Activated T-cell treated with anti-CD3 and anti-CD28 coated beads, Interleukin-2, amount 50 U/mL, for 4 hours (primary cell): ENCODE results near the gene IL16. TPM values are rescaled to one million over a fixed set of nuclear protein-coding genes. Genes with fewer than 3 reads are reported as not detected.

Source experiments
- ATAC-seq, 2 donors: fragments of 200-7000 bp; cut with Tn5 transposase; one replicate each; pipeline ENCODE4 v1.10.0; 2021
- DNase-seq: peaks from one replicate; pipeline ENCODE4 v3.0.0-alpha.2; 2020
- H3K27me3 Mint-ChIP-seq: one replicate; pipeline ENCODE4 v1.8.0; 2021; ENCODE audit warnings: low read depth, mixed read lengths
- H3K36me3 Mint-ChIP-seq: one replicate; pipeline ENCODE4 v1.8.0; 2022; ENCODE audit warnings: mixed read lengths; ENCODE audit not compliant: insufficient read depth
- H3K4me1 Mint-ChIP-seq: one replicate; pipeline ENCODE4 v1.8.0; 2021; ENCODE audit warnings: low read depth, mixed read lengths
- H3K4me3 Mint-ChIP-seq: one replicate; pipeline ENCODE4 v1.8.0; 2021; ENCODE audit warnings: mild to moderate bottlenecking, moderate library complexity, mixed read lengths
- H3K9me3 Mint-ChIP-seq: one replicate; pipeline ENCODE4 v1.8.0; 2021; ENCODE audit warnings: mixed read lengths
- total RNA-seq, 3 donors: library from RNA; stranded (reverse); gene quantifications; one replicate each; pipeline ENCODE4 v1.2.1, GENCODE V29; 2021

IL16 gene
- total RNA-seq, 3 donors from 2014 or later, result 43.5 to 57.6 (median 45.0) TPM

GRCh38 chr15:81276967-81277366 is 80.3 kb downstream of the IL16 start:
- Mint-ChIP-seq H3K9me3 (peaks cover 10% of the 10 kb centered on the region), H3K36me3 (peaks cover 5% of the 10 kb centered on the region), H3K4me1 (peaks cover 50% of the 10 kb centered on the region), H3K27me3 (no peaks in the 10 kb centered on the region), H3K4me3 (no peak overlapping the region)
- ATAC-seq, result no peak
- DNase-seq, result no peak

GRCh38 chr15:81277851-81278250 is 81.2 kb downstream of the IL16 start:
- ATAC-seq (no peak), DNase-seq (no peak)
- Mint-ChIP-seq H3K36me3 (peaks cover 5% of the 10 kb centered on the region), H3K9me3 (peaks cover 10% of the 10 kb centered on the region), H3K4me3 (no peak overlapping the region), H3K27me3 (no peaks in the 10 kb centered on the region), H3K4me1 (peaks cover 52% of the 10 kb centered on the region)

- DNase-seq, result no peak
- no peaks in the 10 kb centered on the region for H3K27me3 Mint-ChIP-seq
- no peak overlapping the region for H3K4me3 Mint-ChIP-seq
- peaks cover 10% of the 10 kb centered on the region for H3K9me3 Mint-ChIP-seq
- peaks cover 5% of the 10 kb centered on the region for H3K36me3 Mint-ChIP-seq
- peaks cover 52% of the 10 kb centered on the region for H3K4me1 Mint-ChIP-seq
- no peak for ATAC-seq
Measured at GRCh38 chr15:81278306-81279029, 81.8 kb downstream of the IL16 start.

GRCh38 chr15:81279621-81280485 is 83.2 kb downstream of the IL16 start:
- peaks cover 59% of the 10 kb centered on the region for H3K4me1 Mint-ChIP-seq
- ATAC-seq (no peak), DNase-seq (no peak)
- peaks cover 8% of the 10 kb centered on the region for H3K36me3 Mint-ChIP-seq
- peaks cover 10% of the 10 kb centered on the region for H3K9me3 Mint-ChIP-seq
- H3K27me3 Mint-ChIP-seq, result no peaks in the 10 kb centered on the region
- no peak overlapping the region for H3K4me3 Mint-ChIP-seq

GRCh38 chr15:81280696-81281455 is 84.2 kb downstream of the IL16 start:
- Mint-ChIP-seq H3K4me1 (peaks cover 59% of the 10 kb centered on the region), H3K27me3 (no peaks in the 10 kb centered on the region), H3K36me3 (peaks cover 12% of the 10 kb centered on the region), H3K9me3 (peaks cover 15% of the 10 kb centered on the region), H3K4me3 (no peak overlapping the region)
- no peak for DNase-seq
- ATAC-seq, result no peak

GRCh38 chr15:81281456-81281735 is 84.7 kb downstream of the IL16 start:
- Mint-ChIP-seq H3K36me3 (peaks cover 12% of the 10 kb centered on the region), H3K4me1 (peaks cover 59% of the 10 kb centered on the region), H3K4me3 (no peak overlapping the region), H3K9me3 (peaks cover 18% of the 10 kb centered on the region), H3K27me3 (no peaks in the 10 kb centered on the region)
- ATAC-seq, result no peak
- no peak for DNase-seq

GRCh38 chr15:81281766-81282605 is 85.3 kb downstream of the IL16 start:
- DNase-seq, result no peak

GRCh38 chr15:81282606-81282895 is 85.9 kb downstream of the IL16 start:
- peaks cover 13% of the 10 kb centered on the region for H3K9me3 Mint-ChIP-seq
- no peak overlapping the region for H3K4me3 Mint-ChIP-seq
- H3K36me3 Mint-ChIP-seq, result peaks cover 10% of the 10 kb centered on the region
- ATAC-seq (no peak), DNase-seq (no peak)
- H3K27me3 Mint-ChIP-seq, result no peaks in the 10 kb centered on the region
- H3K4me1 Mint-ChIP-seq, result peaks cover 66% of the 10 kb centered on the region

More at GRCh38 chr15:81281766-81282605, 85.3 kb downstream of the IL16 start:
- no peak for ATAC-seq
- H3K36me3 Mint-ChIP-seq, result peaks cover 10% of the 10 kb centered on the region
- H3K4me3 Mint-ChIP-seq, result no peak overlapping the region
- no peaks in the 10 kb centered on the region for H3K27me3 Mint-ChIP-seq
- H3K4me1 Mint-ChIP-seq, result peaks cover 62% of the 10 kb centered on the region
- peaks cover 16% of the 10 kb centered on the region for H3K9me3 Mint-ChIP-seq

- Mint-ChIP-seq H3K9me3 (peaks cover 15% of the 10 kb centered on the region), H3K36me3 (peaks cover 10% of the 10 kb centered on the region), H3K4me1 (peaks cover 69% of the 10 kb centered on the region), H3K27me3 (no peaks in the 10 kb centered on the region), H3K4me3 (no peak overlapping the region)
- DNase-seq (no peak), ATAC-seq (no peak)
Measured at GRCh38 chr15:81282911-81283310, 86.2 kb downstream of the IL16 start.

- peak overlapping the region; percentile 8 for H3K4me3 Mint-ChIP-seq
- no peak for ATAC-seq
- H3K27me3 Mint-ChIP-seq, result no peaks in the 10 kb centered on the region
- H3K9me3 Mint-ChIP-seq, result peaks cover 21% of the 10 kb centered on the region
- DNase-seq, result no peak
- H3K36me3 Mint-ChIP-seq, result peaks cover 10% of the 10 kb centered on the region
- peaks cover 72% of the 10 kb centered on the region for H3K4me1 Mint-ChIP-seq
Measured at GRCh38 chr15:81284256-81285031, 87.8 kb downstream of the IL16 start.

GRCh38 chr15:81285461-81285860 is 88.8 kb downstream of the IL16 start:
- ATAC-seq (no peak), DNase-seq (no peak)
- H3K4me3 Mint-ChIP-seq, result peak overlapping the region; percentile 80
- no peaks in the 10 kb centered on the region for H3K27me3 Mint-ChIP-seq
- peaks cover 74% of the 10 kb centered on the region for H3K4me1 Mint-ChIP-seq
- H3K36me3 Mint-ChIP-seq, result peaks cover 10% of the 10 kb centered on the region
- peaks cover 21% of the 10 kb centered on the region for H3K9me3 Mint-ChIP-seq

- peak overlapping the region; percentile 80 for H3K4me3 Mint-ChIP-seq
- peaks cover 10% of the 10 kb centered on the region for H3K36me3 Mint-ChIP-seq
Measured at GRCh38 chr15:81286621-81287121, 90.0 kb downstream of the IL16 start.

GRCh38 chr15:81288040-81288439 is 91.4 kb downstream of the IL16 start:
- Mint-ChIP-seq H3K4me1 (peaks cover 88% of the 10 kb centered on the region), H3K4me3 (no peak overlapping the region), H3K36me3 (peaks cover 10% of the 10 kb centered on the region), H3K27me3 (no peaks in the 10 kb centered on the region), H3K9me3 (peaks cover 21% of the 10 kb centered on the region)
- ATAC-seq (no peak), DNase-seq (no peak)

More at GRCh38 chr15:81286621-81287121, 90.0 kb downstream of the IL16 start:
- DNase-seq, result no peak
- H3K4me1 Mint-ChIP-seq, result peaks cover 80% of the 10 kb centered on the region
- no peaks in the 10 kb centered on the region for H3K27me3 Mint-ChIP-seq
- ATAC-seq, result peak; percentile 87
- H3K9me3 Mint-ChIP-seq, result peaks cover 21% of the 10 kb centered on the region
